Measurements from ENCODE around the gene TRAF2.
A peak's percentile ranks its signal among the peaks of the same experiment; 100 is the strongest.

TRAF2 gene

GRCh38 chr9:136942881-136943230, 56.5 kb downstream of the TRAF2 start:
- Histone ChIP-seq H4K20me1 (ENCODE audit: insufficient read depth, low read length) (no peaks in the 10 kb centered on the region), H3K27ac (ENCODE audit: low read length) (no peak overlapping the region), H3K79me2 (ENCODE audit: low read length) (peaks cover 18% of the 10 kb centered on the region), H3K9me3 (ENCODE audit: insufficient read depth, low read length) (no peaks in the 10 kb centered on the region), H3K9ac (ENCODE audit: low read length) (no peak overlapping the region), H3K4me1 (ENCODE audit: low read length) (peaks cover 18% of the 10 kb centered on the region), H3K4me3 (ENCODE audit: low read length) (peak overlapping the region; percentile 96; the same call in 1 of the 2 replicates), H3K4me2 (ENCODE audit: low read length) (peak overlapping the region; percentile 83), H3K27me3 (ENCODE audit: low read depth, low read length) (no peaks in the 10 kb centered on the region), H2AFZ (ENCODE audit: low read depth, low read length) (no peak overlapping the region), H3K36me3 (replicated peaks; ENCODE audit: low read depth, low read length) (peaks cover 34% of the 10 kb centered on the region)
- no peak for TF ChIP-seq EZH2phosphoT487 (IDR thresholded peaks at IDR 0.05; ENCODE audit: low read depth)
- no peak for TF ChIP-seq CTCF (IDR thresholded peaks at IDR 0.05; ENCODE audit: low read depth, low read length)

GRCh38 chr9:136943291-136944211, 57.2 kb downstream of the TRAF2 start:
- H3K4me2 ChIP-seq (ENCODE audit: low read length): peak overlapping the region; percentile 83
- H3K79me2 ChIP-seq (ENCODE audit: low read length): peaks cover 18% of the 10 kb centered on the region
- peaks cover 34% of the 10 kb centered on the region for H3K36me3 ChIP-seq (replicated peaks; ENCODE audit: low read depth, low read length)
- peak overlapping the region; percentile 56 for H3K27ac ChIP-seq (ENCODE audit: low read length)
- H3K4me3 ChIP-seq (ENCODE audit: low read length): peak overlapping the region; percentile 96
- H4K20me1 ChIP-seq (ENCODE audit: insufficient read depth, low read length): no peaks in the 10 kb centered on the region
- peak overlapping the region; percentile 83 for H3K9ac ChIP-seq (ENCODE audit: low read length)
- H2AFZ ChIP-seq (ENCODE audit: low read depth, low read length): no peak overlapping the region
- TF ChIP-seq EZH2phosphoT487 (IDR thresholded peaks at IDR 0.05; ENCODE audit: low read depth) (no peak), CTCF (IDR thresholded peaks at IDR 0.05; ENCODE audit: low read depth, low read length) (no peak)
- H3K4me1 ChIP-seq (ENCODE audit: low read length): peaks cover 23% of the 10 kb centered on the region
- no peaks in the 10 kb centered on the region for H3K27me3 ChIP-seq (ENCODE audit: low read depth, low read length)
- H3K9me3 ChIP-seq (ENCODE audit: insufficient read depth, low read length): no peaks in the 10 kb centered on the region

GRCh38 chr9:136944212-136944518, 57.8 kb downstream of the TRAF2 start:
- Histone ChIP-seq H3K4me3 (ENCODE audit: low read length) (peak overlapping the region; percentile 96), H3K4me1 (ENCODE audit: low read length) (peaks cover 27% of the 10 kb centered on the region), H3K9ac (ENCODE audit: low read length) (peak overlapping the region; percentile 83), H3K4me2 (ENCODE audit: low read length) (peak overlapping the region; percentile 83), H3K79me2 (ENCODE audit: low read length) (peaks cover 18% of the 10 kb centered on the region), H3K27ac (ENCODE audit: low read length) (peak overlapping the region; percentile 56), H3K27me3 (ENCODE audit: low read depth, low read length) (no peaks in the 10 kb centered on the region), H4K20me1 (ENCODE audit: insufficient read depth, low read length) (no peaks in the 10 kb centered on the region), H2AFZ (ENCODE audit: low read depth, low read length) (no peak overlapping the region), H3K9me3 (ENCODE audit: insufficient read depth, low read length) (no peaks in the 10 kb centered on the region), H3K36me3 (replicated peaks; ENCODE audit: low read depth, low read length) (peaks cover 32% of the 10 kb centered on the region)
- TF ChIP-seq EZH2phosphoT487 (IDR thresholded peaks at IDR 0.05; ENCODE audit: low read depth) (no peak), CTCF (IDR thresholded peaks at IDR 0.05; ENCODE audit: low read depth, low read length) (no peak)

- Histone ChIP-seq H3K4me2 (ENCODE audit: low read length) (peak within 1 kb of the TSS; percentile 83), H3K27ac (ENCODE audit: low read length) (peak within 1 kb of the TSS; percentile 56), H3K9ac (ENCODE audit: low read length) (peak within 1 kb of the TSS; percentile 83), H3K27me3 (ENCODE audit: low read depth, low read length) (no peaks in the 10 kb centered on the region), H2AFZ (ENCODE audit: low read depth, low read length) (peak within 1 kb of the TSS; percentile 36; the same call in 1 of the 2 replicates), H3K4me3 (ENCODE audit: low read length) (peak within 1 kb of the TSS; percentile 96), H4K20me1 (ENCODE audit: insufficient read depth, low read length) (no peaks in the 10 kb centered on the region), H3K79me2 (ENCODE audit: low read length) (peaks cover 18% of the 10 kb centered on the region), H3K36me3 (replicated peaks; ENCODE audit: low read depth, low read length) (peaks cover 26% of the 10 kb centered on the region), H3K4me1 (ENCODE audit: low read length) (peaks cover 28% of the 10 kb centered on the region), H3K9me3 (ENCODE audit: insufficient read depth, low read length) (no peaks in the 10 kb centered on the region)
- TF ChIP-seq EZH2phosphoT487 (IDR thresholded peaks at IDR 0.05; ENCODE audit: low read depth): no peak
- peak; percentile 82 for TF ChIP-seq CTCF (IDR thresholded peaks at IDR 0.05; ENCODE audit: low read depth, low read length)
These were observed 58.4 kb downstream of the TRAF2 start, which contains the start of the genes C8G and FBXW5 for GRCh38 chr9:136944519-136945332. TSS of gene C8G (plus strand) at chr9:136945243. CDS start at chr9:136945321, 78 bp downstream. TSS of gene FBXW5 (minus strand) at chr9:136944738. CDS start at chr9:136944083, 655 bp downstream.
